Ovary (tissue), 3 donors: Measurements from ENCODE around the gene FARS2.

Experiments used
- CTCF ChIP-seq, 3 donors: fragments of 450-650 bp in 2 of 3; fragments of 200-600 bp in 1 of 3; IDR thresholded peaks; one replicate each; pipeline versions ENCODE4 v1.5.1 to v1.8.0; 2016 to 2022; ENCODE audit warnings: antibody characterized with exemption in 3 of 3, mild to moderate bottlenecking in 1 of 3
- EP300 ChIP-seq: sonication (generic); formaldehyde crosslinking; IDR thresholded peaks from one replicate; pipeline ENCODE4 v1.6.1; 2017; ENCODE audit warnings: antibody characterized with exemption
- POLR2A ChIP-seq: fragments of 450-650 bp; IDR thresholded peaks from one replicate; pipeline ENCODE4 v1.6.1; 2017; ENCODE audit warnings: antibody characterized with exemption, mild to moderate bottlenecking, moderate library complexity
- donor health status: DM: no; HTN: no; CAD: no.

- TF ChIP-seq CTCF (IDR thresholded peaks at IDR 0.05) = no peak
- no peak for TF ChIP-seq EP300
- no peak for TF ChIP-seq POLR2A
Observed at GRCh38 chr6:5248302-5249098, 12.8 kb upstream of the FARS2 start.
